Ishikawa (cell line): ENCODE results near the gene TMEM132D.

Experiments
- CEBPB ChIP-seq: IDR thresholded peaks from 2 replicates; pipeline ENCODE4 v1.6.1; 2012
- CREB1 ChIP-seq: IDR thresholded peaks from 2 replicates; pipeline ENCODE4 v1.6.1; 2012; ENCODE audit warnings: low read depth
- EGR1 ChIP-seq: IDR thresholded peaks from 2 replicates; pipeline ENCODE4 v1.6.1; 2012
- EP300 ChIP-seq: IDR thresholded peaks from 2 replicates; pipeline ENCODE4 v1.6.1; 2012; ENCODE audit warnings: borderline replicate concordance
- FOXM1 ChIP-seq: IDR thresholded peaks from 2 replicates; pipeline ENCODE4 v1.6.1; 2012; ENCODE audit warnings: low read depth, borderline replicate concordance
- MAX ChIP-seq: IDR thresholded peaks from 2 replicates; pipeline ENCODE4 v1.6.1; 2012
- NFIC ChIP-seq: IDR thresholded peaks from 2 replicates; pipeline ENCODE4 v1.6.1; 2012
- RAD21 ChIP-seq: IDR thresholded peaks from 2 replicates; pipeline ENCODE4 v1.6.1; 2012; ENCODE audit warnings: low read depth
- TAF1 ChIP-seq: IDR thresholded peaks from 2 replicates; pipeline ENCODE4 v1.6.1; 2012; ENCODE audit warnings: low read depth, mild to moderate bottlenecking
- TEAD4 ChIP-seq: IDR thresholded peaks from 2 replicates; pipeline ENCODE4 v1.6.1; 2012
- USF1 ChIP-seq: IDR thresholded peaks from 2 replicates; pipeline ENCODE4 v1.6.1; 2012
- YY1 ChIP-seq: IDR thresholded peaks from 2 replicates; pipeline ENCODE4 v1.6.1; 2012; ENCODE audit warnings: low read depth
- ZBTB7A ChIP-seq: IDR thresholded peaks from 2 replicates; pipeline ENCODE4 v1.6.1; 2012; ENCODE audit warnings: low read depth
- TF ChIP-seq, protein P1 (sequence below): IDR thresholded peaks from 2 replicates; pipeline ENCODE4 v1.6.1; 2012; ENCODE audit warnings: low read depth, mild to moderate bottlenecking

GRCh38 chr12:129681151-129681550 is 222.7 kb downstream of the TMEM132D start:
- TF ChIP-seq, protein P1, sequence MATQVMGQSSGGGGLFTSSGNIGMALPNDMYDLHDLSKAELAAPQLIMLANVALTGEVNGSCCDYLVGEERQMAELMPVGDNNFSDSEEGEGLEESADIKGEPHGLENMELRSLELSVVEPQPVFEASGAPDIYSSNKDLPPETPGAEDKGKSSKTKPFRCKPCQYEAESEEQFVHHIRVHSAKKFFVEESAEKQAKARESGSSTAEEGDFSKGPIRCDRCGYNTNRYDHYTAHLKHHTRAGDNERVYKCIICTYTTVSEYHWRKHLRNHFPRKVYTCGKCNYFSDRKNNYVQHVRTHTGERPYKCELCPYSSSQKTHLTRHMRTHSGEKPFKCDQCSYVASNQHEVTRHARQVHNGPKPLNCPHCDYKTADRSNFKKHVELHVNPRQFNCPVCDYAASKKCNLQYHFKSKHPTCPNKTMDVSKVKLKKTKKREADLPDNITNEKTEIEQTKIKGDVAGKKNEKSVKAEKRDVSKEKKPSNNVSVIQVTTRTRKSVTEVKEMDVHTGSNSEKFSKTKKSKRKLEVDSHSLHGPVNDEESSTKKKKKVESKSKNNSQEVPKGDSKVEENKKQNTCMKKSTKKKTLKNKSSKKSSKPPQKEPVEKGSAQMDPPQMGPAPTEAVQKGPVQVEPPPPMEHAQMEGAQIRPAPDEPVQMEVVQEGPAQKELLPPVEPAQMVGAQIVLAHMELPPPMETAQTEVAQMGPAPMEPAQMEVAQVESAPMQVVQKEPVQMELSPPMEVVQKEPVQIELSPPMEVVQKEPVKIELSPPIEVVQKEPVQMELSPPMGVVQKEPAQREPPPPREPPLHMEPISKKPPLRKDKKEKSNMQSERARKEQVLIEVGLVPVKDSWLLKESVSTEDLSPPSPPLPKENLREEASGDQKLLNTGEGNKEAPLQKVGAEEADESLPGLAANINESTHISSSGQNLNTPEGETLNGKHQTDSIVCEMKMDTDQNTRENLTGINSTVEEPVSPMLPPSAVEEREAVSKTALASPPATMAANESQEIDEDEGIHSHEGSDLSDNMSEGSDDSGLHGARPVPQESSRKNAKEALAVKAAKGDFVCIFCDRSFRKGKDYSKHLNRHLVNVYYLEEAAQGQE, result no peak
- TF ChIP-seq CEBPB (no peak), EP300 (no peak), RAD21 (no peak), CREB1 (no peak), YY1 (no peak), NFIC (no peak), USF1 (no peak), TEAD4 (no peak), MAX (no peak), TAF1 (no peak), ZBTB7A (no peak), EGR1 (no peak), FOXM1 (no peak)
